ENCODE data around the gene MGAM2. TPM values are rescaled to one million over a fixed set of nuclear protein-coding genes. Genes with fewer than 3 reads are reported as not detected.

The MGAM2 gene
- total RNA-seq, 4 donors from 2014 or later = under 0.01 to 7.3 (median 2.3) TPM

DNA sequence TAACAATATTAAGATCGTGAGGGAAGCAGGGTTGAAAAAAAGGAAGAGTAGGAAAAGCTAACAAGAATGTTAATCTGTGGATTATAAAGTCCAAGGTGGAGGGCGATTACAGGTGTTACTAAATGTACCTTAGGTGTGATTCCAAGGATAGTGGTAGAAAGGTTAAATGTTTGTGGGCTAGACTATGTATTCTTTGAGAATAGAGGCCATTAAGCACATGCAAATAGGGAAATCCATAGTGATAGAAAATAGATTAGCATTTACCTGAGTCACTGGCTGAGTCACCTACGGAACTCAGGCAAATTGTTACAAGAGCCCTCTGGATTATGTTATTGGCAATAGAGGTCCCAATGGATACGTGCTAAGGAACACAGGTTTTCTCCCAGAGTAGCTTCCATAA lies 9.0 kb downstream of the MGAM2 start:
- Histone ChIP-seq H3K4me1 (no peaks in the 10 kb centered on the region), H3K27ac (no peak overlapping the region), H3K4me3 (no peak overlapping the region), H3K27me3 (no peaks in the 10 kb centered on the region), H3K9me3 (no peaks in the 10 kb centered on the region), H3K36me3 (no peaks in the 10 kb centered on the region)
- TF ChIP-seq POLR2A (IDR thresholded peaks at IDR 0.05) (no peak), EP300 (IDR thresholded peaks at IDR 0.05) (no peak)
- TF ChIP-seq, protein P1, sequence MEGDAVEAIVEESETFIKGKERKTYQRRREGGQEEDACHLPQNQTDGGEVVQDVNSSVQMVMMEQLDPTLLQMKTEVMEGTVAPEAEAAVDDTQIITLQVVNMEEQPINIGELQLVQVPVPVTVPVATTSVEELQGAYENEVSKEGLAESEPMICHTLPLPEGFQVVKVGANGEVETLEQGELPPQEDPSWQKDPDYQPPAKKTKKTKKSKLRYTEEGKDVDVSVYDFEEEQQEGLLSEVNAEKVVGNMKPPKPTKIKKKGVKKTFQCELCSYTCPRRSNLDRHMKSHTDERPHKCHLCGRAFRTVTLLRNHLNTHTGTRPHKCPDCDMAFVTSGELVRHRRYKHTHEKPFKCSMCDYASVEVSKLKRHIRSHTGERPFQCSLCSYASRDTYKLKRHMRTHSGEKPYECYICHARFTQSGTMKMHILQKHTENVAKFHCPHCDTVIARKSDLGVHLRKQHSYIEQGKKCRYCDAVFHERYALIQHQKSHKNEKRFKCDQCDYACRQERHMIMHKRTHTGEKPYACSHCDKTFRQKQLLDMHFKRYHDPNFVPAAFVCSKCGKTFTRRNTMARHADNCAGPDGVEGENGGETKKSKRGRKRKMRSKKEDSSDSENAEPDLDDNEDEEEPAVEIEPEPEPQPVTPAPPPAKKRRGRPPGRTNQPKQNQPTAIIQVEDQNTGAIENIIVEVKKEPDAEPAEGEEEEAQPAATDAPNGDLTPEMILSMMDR (IDR thresholded peaks at IDR 0.05) = no peak
- DNase-seq (ENCODE audit: low spot score in 2 of 2) = no peak
- 78 to 80% methylated on average over 4 of the region's 4 CpGs for WGBS, 2 donors

DNA sequence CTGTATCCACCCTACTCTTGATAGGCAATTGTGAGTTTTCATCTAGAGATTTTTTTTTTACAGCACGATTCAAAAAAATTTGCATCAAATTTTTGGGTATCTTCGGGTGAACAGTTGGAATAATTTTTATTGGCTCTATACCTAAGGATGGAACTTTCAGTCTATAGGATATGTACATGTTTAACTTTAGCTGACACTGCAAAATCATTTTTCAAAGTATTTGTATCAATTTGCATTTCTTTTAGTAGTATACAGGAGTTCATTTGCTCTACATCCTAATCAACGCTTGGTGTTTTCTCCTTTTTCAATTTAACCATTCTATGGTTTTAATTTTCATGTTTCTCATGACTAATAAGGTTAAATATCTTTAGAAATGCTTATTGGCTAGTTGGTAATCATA lies 11.7 kb downstream of the MGAM2 start:
- H3K4me1 ChIP-seq = no peaks in the 10 kb centered on the region
- H3K27me3 ChIP-seq = no peaks in the 10 kb centered on the region
- H3K36me3 ChIP-seq = no peaks in the 10 kb centered on the region
- 93% methylated on average over 3 of the region's 3 CpGs for WGBS, 2 donors
- TF ChIP-seq, protein P1 (IDR thresholded peaks at IDR 0.05) = no peak
- TF ChIP-seq POLR2A (IDR thresholded peaks at IDR 0.05) = no peak
- TF ChIP-seq EP300 (IDR thresholded peaks at IDR 0.05) = no peak
- no peak overlapping the region for H3K27ac ChIP-seq
- H3K4me3 ChIP-seq = no peak overlapping the region
- DNase-seq (ENCODE audit: low spot score in 2 of 2) = no peak
- no peaks in the 10 kb centered on the region for H3K9me3 ChIP-seq

DNA sequence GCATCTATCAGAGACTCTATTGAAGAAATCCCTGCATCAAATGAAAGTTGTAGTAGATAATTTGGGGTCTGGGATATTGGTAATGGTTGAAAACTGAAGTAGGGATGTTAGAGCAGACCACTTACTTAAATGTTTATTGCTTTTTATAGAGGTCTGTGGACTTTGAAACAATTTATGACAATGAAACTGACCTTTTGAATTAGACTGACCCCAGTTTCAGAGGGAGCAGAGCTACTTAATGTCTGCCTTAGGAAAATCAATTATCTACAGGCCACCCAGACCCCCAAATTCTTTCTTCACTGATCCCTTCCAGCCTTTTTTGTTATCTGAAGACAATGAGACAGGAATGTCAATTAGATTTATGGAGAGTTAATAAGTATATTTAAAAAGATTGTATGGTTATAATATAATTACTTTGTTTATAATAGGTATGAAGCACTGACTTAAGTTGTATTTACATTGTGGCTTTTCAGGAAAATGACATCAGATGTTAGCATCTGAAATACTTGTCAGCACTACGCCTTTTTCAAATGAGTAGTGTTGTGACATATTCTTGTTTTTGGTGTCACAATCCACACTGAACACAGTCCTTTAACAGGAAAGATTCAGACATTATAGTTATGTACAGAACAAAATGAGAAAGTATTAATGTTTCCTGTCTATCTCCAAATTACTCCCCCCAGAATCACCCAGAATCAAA lies 13.9 kb downstream of the MGAM2 start:
- Histone ChIP-seq H3K4me1 (no peaks in the 10 kb centered on the region), H3K9me3 (no peaks in the 10 kb centered on the region), H3K36me3 (no peaks in the 10 kb centered on the region), H3K27ac (no peak overlapping the region), H3K4me3 (no peak overlapping the region), H3K27me3 (no peaks in the 10 kb centered on the region)
- TF ChIP-seq, protein P1 (IDR thresholded peaks at IDR 0.05) = no peak
- TF ChIP-seq POLR2A (IDR thresholded peaks at IDR 0.05) (no peak), EP300 (IDR thresholded peaks at IDR 0.05) (no peak)
- WGBS, 2 donors = 73 to 80% methylated on average over 1 of the region's 1 CpG
- no peak for DNase-seq (ENCODE audit: low spot score in 2 of 2)

DNA sequence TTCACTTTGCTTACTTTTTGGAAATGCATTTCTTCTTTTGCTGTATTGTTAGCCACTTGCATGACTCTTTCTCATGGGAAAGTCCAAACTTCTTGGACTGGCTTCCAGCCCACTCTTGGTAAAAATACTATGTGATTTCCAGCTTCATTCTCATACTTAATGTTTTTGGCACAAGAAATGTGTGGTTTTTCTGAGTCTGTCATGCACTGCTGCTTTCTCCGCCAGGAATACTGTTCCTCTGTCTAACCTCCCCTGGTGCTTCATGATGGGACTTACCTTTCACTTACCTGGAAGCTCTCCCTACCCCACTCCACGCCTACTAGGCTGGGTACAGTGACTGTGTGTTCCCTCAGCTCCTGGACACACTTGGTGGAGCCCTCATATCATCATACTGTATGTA lies 18.7 kb downstream of the MGAM2 start:
- DNase-seq (ENCODE audit: low spot score in 2 of 2) = no peak
- no peaks in the 10 kb centered on the region for H3K4me1 ChIP-seq
- H3K9me3 ChIP-seq = no peaks in the 10 kb centered on the region
- no peak overlapping the region for H3K27ac ChIP-seq
- no peak for TF ChIP-seq POLR2A (IDR thresholded peaks at IDR 0.05)
- TF ChIP-seq, protein P1 (IDR thresholded peaks at IDR 0.05) = no peak
- no peak for TF ChIP-seq EP300 (IDR thresholded peaks at IDR 0.05)
- H3K4me3 ChIP-seq = no peak overlapping the region
- H3K36me3 ChIP-seq = no peaks in the 10 kb centered on the region
- 61 to 66% methylated on average over 2 of the region's 2 CpGs for WGBS, 2 donors
- H3K27me3 ChIP-seq = no peaks in the 10 kb centered on the region

DNA sequence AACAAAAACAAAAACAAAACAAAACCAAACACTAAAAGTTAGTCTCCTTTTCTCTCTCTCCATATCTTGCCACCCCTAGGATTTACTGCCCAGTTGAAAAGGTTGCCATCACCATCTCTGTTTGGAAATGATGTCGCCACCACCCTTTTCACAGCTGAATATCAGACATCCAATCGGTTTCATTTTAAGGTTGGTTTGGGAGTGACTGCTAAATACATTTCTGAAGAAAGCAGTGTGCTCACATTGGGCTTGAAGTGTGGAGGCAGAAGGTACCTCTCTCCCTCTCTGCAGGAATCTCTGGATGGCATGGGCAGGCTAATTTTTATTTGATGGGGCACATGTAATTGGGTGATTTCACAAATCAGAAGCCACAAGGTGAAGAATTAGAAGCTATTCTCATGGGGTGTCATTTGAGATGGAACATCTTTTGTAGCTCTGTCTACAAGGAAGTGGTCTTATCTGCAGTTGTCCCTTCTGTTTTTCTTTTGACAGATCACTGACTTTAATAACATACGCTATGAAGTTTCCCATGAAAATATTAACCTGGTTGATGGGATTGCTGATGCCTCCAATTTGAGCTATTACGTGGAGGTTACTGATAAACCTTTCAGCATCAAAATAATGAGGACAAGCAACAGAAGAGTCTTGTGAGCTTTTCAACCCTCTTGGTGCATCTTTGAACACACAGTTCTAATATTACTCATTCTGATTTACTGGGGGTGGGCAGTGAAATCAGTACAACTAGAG lies 20.1 kb downstream of the MGAM2 start:
- Histone ChIP-seq H3K27me3 (no peaks in the 10 kb centered on the region), H3K27ac (no peak overlapping the region), H3K9me3 (no peaks in the 10 kb centered on the region), H3K4me3 (no peak overlapping the region), H3K36me3 (no peaks in the 10 kb centered on the region), H3K4me1 (no peaks in the 10 kb centered on the region)
- TF ChIP-seq, protein P1 (IDR thresholded peaks at IDR 0.05) = no peak
- TF ChIP-seq POLR2A (IDR thresholded peaks at IDR 0.05) (no peak), EP300 (IDR thresholded peaks at IDR 0.05) (no peak)
- DNase-seq (ENCODE audit: low spot score in 2 of 2) = no peak
- 87 to 93% methylated on average over 4 of the region's 4 CpGs for WGBS, 2 donors
